Glomerular endothelial cell (primary cell): ENCODE results near the gene PPM1B. TPM values are rescaled to one million over a fixed set of nuclear protein-coding genes. Genes with fewer than 3 reads are reported as not detected.
"Not testable (repeated sequence)": the region's sequence is repeated elsewhere in the genome, so short reads cannot be mapped to it uniquely, and the experiment has no call there.

Experiments
- DNase-seq: peaks from one replicate; pipeline ENCODE4 v3.0.0-alpha.2; 2011; ENCODE audit warnings: low read depth, low spot score; ENCODE audit errors: extremely low read depth
- total RNA-seq: library from RNA; depleted of rRNA; stranded (reverse); fragments of >200 nt; gene quantifications from 2 replicates; pipeline ENCODE4 v1.2.3, GENCODE V29; 2015

The PPM1B gene
- total RNA-seq, 1 donor from 2014 or later, result 16.3 TPM

- DNase-seq, result no peak
Observed at GRCh38 chr2:44155666-44156446, 12.8 kb upstream of the PPM1B start.

GRCh38 chr2:44163777-44164176 lies 4.9 kb upstream of the PPM1B start:
- DNase-seq, result no peak

GRCh38 chr2:44164617-44165016 lies 4.1 kb upstream of the PPM1B start:
- no peak for DNase-seq

GRCh38 chr2:44166096-44166495 lies 2.6 kb upstream of the PPM1B start:
- no peak for DNase-seq

GRCh38 chr2:44167311-44167907 lies 1.3 kb upstream of the PPM1B start:
- DNase-seq, result no peak

- peak; percentile 98 for DNase-seq
Observed at GRCh38 chr2:44167908-44168680, 581 bp upstream of the PPM1B start.

- DNase-seq, result no peak
Observed at GRCh38 chr2:44169155-44169898, 652 bp downstream of the PPM1B start.

GRCh38 chr2:44170311-44170717 lies 1.6 kb downstream of the PPM1B start:
- DNase-seq, result no peak

GRCh38 chr2:44171018-44171417 lies 2.3 kb downstream of the PPM1B start:
- no peak for DNase-seq

GRCh38 chr2:44171442-44171841 lies 2.8 kb downstream of the PPM1B start:
- not testable (repeated sequence) for DNase-seq

- no peak for DNase-seq
Observed at GRCh38 chr2:44172576-44172975, 3.9 kb downstream of the PPM1B start.

- no peak for DNase-seq
Observed at GRCh38 chr2:44178950-44179349, 10.3 kb downstream of the PPM1B start.

- no peak for DNase-seq
Observed at GRCh38 chr2:44181648-44182047, 13.0 kb downstream of the PPM1B start.

- no peak for DNase-seq
Observed at GRCh38 chr2:44184106-44184505, 15.4 kb downstream of the PPM1B start.

- DNase-seq, result no peak
Observed at GRCh38 chr2:44186810-44187209, 18.1 kb downstream of the PPM1B start.

GRCh38 chr2:44187251-44187650 lies 18.6 kb downstream of the PPM1B start:
- no peak for DNase-seq

- DNase-seq, result no peak
Observed at GRCh38 chr2:44188696-44189095, 20.0 kb downstream of the PPM1B start.

- no peak for DNase-seq
Observed at GRCh38 chr2:44189104-44189503, 20.4 kb downstream of the PPM1B start.

- DNase-seq, result no peak
Observed at GRCh38 chr2:44190526-44190925, 21.9 kb downstream of the PPM1B start.

GRCh38 chr2:44191739-44192138 lies 23.1 kb downstream of the PPM1B start:
- no peak for DNase-seq

GRCh38 chr2:44192646-44193045 lies 24.0 kb downstream of the PPM1B start:
- DNase-seq, result no peak
